Measurements from ENCODE around the gene NPAS3. TPM values are rescaled to one million over a fixed set of nuclear protein-coding genes. Genes with fewer than 3 reads are reported as not detected.

NPAS3 gene
- total RNA-seq, 1 donor from 2014 or later: 5.2 TPM

- no peaks in the 10 kb centered on the region for H3K9me3 Mint-ChIP-seq
- no peaks in the 10 kb centered on the region for H3K36me3 Mint-ChIP-seq
- peaks cover 8% of the 10 kb centered on the region for H3K4me1 Mint-ChIP-seq
- no peak for DNase-seq (ENCODE audit: low spot score in 2 of 2, unreplicated experiment in 2 of 2)
- H3K27me3 Mint-ChIP-seq (ENCODE audit: low read depth): no peaks in the 10 kb centered on the region
- no peak overlapping the region for H3K27ac Mint-ChIP-seq
- TF ChIP-seq CTCF (IDR thresholded peaks at IDR 0.05; ENCODE audit: unreplicated experiment): no peak
- H3K4me3 Mint-ChIP-seq: no peak overlapping the region
These were observed 33.7 kb upstream of the NPAS3 start for GRCh38 chr14:32905013-32905412.

DNA sequence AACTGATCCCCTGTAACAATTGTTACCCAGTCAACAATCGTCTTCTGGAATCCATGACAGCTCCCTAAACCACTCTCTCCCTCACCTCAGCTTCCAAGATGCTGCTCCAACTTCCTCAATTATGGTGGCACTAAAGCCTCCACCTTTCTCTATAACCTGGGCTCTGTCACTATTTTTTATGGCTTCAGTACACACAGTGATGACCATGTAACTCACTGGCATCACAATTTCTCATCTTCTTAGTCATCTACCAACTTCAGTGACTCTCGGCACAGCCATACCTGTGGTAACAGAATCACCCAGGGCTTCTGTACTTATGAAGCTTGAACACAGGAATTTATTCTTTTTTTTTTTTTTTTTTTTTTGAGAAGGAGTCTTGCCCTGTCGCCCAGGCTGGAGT lies 32.0 kb upstream of the NPAS3 start:
- H3K4me1 Mint-ChIP-seq: no peaks in the 10 kb centered on the region
- H3K36me3 Mint-ChIP-seq: no peaks in the 10 kb centered on the region
- no peaks in the 10 kb centered on the region for H3K9me3 Mint-ChIP-seq
- no peak for TF ChIP-seq CTCF (IDR thresholded peaks at IDR 0.05; ENCODE audit: unreplicated experiment)
- no peaks in the 10 kb centered on the region for H3K27me3 Mint-ChIP-seq (ENCODE audit: low read depth)
- H3K27ac Mint-ChIP-seq: no peak overlapping the region
- H3K4me3 Mint-ChIP-seq: no peak overlapping the region
- no peak for DNase-seq (ENCODE audit: low spot score in 2 of 2, unreplicated experiment in 2 of 2)

DNA sequence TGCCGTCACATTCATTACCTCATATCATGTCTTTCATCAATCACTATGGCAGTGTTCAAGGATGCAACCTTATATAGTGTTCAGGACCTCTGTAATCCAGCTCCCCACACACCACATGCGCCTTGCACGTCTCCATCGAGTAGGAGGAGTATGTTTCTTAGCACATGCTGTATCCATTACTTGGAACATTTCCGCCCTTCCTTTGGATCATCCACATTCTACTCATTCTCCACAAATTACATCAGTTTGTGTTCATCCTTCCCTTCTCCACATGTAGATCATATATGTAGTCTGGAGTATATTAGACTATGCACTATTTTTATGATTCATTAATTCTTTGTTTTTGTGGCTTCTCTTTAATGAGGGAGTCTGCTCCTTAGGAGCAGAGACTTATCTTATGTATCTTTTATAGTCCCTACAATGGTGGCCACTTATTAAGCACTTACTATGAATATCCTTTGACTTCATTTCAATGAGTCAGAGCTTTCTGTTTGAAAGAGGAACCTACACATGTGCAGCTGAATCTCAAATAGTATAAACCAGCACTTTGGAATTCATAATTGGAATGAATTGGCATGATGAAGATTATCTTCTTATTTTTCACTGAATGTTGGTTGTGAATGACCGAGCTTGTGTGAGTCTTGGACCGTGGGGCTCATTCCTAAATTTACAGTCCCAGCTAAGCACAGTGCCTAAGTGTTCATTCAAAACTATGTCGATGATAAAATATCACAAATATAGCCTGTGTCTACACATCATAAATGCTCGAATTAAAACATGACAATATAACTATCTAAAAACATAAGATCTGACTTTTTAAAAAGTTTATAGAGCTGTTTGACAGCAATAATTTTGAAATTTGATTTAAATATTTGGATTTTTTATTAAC lies 30.2 kb upstream of the NPAS3 start:
- no peak for DNase-seq (ENCODE audit: low spot score in 2 of 2, unreplicated experiment in 2 of 2)
- no peaks in the 10 kb centered on the region for H3K4me1 Mint-ChIP-seq
- no peak overlapping the region for H3K27ac Mint-ChIP-seq
- no peaks in the 10 kb centered on the region for H3K27me3 Mint-ChIP-seq (ENCODE audit: low read depth)
- no peaks in the 10 kb centered on the region for H3K9me3 Mint-ChIP-seq
- no peak overlapping the region for H3K4me3 Mint-ChIP-seq
- H3K36me3 Mint-ChIP-seq: no peaks in the 10 kb centered on the region
- no peak for TF ChIP-seq CTCF (IDR thresholded peaks at IDR 0.05; ENCODE audit: unreplicated experiment)

DNA sequence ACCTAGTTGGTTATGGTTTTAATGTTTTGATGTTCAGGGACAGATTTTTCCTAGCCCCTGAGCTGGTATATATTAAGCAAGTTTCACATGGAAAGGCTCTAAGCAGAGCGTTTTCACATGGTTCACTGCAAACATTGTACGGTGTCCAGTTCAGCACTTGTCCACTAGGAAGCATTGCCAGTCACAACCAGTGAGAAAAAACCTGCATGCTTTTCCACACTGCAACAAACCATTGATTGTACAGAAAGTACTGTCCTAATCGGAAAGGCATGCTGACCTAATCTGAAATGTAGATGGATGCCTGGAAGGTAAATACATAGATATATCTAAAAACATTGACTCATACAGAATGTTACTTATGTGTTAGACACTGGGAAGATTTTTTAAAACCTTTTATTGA lies 25.0 kb upstream of the NPAS3 start:
- DNase-seq (ENCODE audit: low spot score in 2 of 2, unreplicated experiment in 2 of 2): no peak
- H3K4me1 Mint-ChIP-seq: peaks cover 10% of the 10 kb centered on the region

DNA sequence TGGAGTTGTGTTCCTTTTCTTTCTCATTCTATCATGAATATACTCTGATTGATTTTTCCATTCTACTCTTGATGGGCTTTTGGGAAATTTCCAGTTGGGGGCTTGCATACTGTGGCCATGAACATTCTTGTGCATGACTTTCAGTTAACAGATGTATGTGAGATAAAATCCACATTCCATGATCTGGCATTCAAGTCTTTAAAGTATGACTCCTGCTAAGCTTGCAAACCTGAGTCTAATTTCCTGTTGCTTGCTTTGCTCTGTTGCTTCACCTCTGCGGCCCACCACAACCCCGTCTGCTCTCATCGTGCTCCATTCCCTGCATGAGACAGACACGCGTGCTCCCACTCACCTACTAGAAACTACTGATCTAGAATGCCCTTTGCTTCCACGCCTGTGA lies 24.3 kb upstream of the NPAS3 start:
- H3K36me3 Mint-ChIP-seq: no peaks in the 10 kb centered on the region
- no peaks in the 10 kb centered on the region for H3K9me3 Mint-ChIP-seq

More for the DNA sequence above, 25.0 kb upstream of the NPAS3 start:
- peaks cover 4% of the 10 kb centered on the region for H3K27me3 Mint-ChIP-seq (ENCODE audit: low read depth)
- no peak overlapping the region for H3K4me3 Mint-ChIP-seq
- H3K36me3 Mint-ChIP-seq: no peaks in the 10 kb centered on the region
- no peaks in the 10 kb centered on the region for H3K9me3 Mint-ChIP-seq
- peak; percentile 22 for TF ChIP-seq CTCF (IDR thresholded peaks at IDR 0.05; ENCODE audit: unreplicated experiment)
- no peak overlapping the region for H3K27ac Mint-ChIP-seq

More for the DNA sequence above, 24.3 kb upstream of the NPAS3 start:
- Mint-ChIP-seq H3K27ac (no peak overlapping the region), H3K27me3 (ENCODE audit: low read depth) (peaks cover 6% of the 10 kb centered on the region), H3K4me3 (no peak overlapping the region), H3K4me1 (peaks cover 10% of the 10 kb centered on the region)
- DNase-seq (ENCODE audit: low spot score in 2 of 2, unreplicated experiment in 2 of 2): no peak
- no peak for TF ChIP-seq CTCF (IDR thresholded peaks at IDR 0.05; ENCODE audit: unreplicated experiment)

Data from mesothelial cell of epicardium (in vitro differentiated cells).